TTC549 (cell line): ENCODE measurements around the gene PCBP2.
A peak's percentile ranks its signal among the peaks of the same experiment; 100 is the strongest.
"Not testable (repeated sequence)": the region's sequence is repeated elsewhere in the genome, so short reads cannot be mapped to it uniquely, and the experiment has no call there.

Source experiments
- FAIRE-seq: peaks from 2 replicates; lab custom pipeline; 2012; peaks lifted over from hg19 to GRCh38; lab: Jason Lieb, UNC

Gene PCBP2

DNA sequence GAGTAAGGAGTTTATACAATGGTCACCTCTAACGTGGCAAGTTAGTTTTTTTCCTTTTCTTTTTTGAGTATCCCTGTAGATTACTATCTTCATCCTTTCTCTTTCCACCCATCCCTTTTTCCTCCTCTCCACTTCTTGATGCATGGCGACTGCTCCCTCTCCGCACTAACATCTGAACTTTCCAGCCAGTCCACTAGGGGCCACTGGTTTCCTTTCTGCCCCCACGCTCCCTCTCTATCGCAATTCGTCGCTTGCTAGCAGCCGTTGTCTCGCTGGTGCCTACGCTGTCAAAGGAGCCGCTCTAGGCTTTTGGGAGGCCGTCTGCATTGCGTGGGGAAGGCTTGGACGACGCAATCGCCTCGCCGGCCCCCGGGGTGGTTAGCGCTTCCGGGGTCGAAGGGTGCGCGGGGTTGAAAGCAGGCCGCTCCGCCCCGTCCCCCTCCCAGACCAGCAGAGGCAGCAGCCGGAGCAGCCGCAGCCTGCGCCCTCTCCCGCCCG is at the start of gene PCBP2:
Gene PCBP2 (plus strand): TSS at position 442 of the 498 bp plus-strand sequence. CDS start 2,699 bp downstream, outside the sequence.
- FAIRE-seq = peak; percentile 88

GRCh38 chr12:53402351-53402750 is 49.6 kb upstream of the PCBP2 start:
- not testable (repeated sequence) for FAIRE-seq

DNA sequence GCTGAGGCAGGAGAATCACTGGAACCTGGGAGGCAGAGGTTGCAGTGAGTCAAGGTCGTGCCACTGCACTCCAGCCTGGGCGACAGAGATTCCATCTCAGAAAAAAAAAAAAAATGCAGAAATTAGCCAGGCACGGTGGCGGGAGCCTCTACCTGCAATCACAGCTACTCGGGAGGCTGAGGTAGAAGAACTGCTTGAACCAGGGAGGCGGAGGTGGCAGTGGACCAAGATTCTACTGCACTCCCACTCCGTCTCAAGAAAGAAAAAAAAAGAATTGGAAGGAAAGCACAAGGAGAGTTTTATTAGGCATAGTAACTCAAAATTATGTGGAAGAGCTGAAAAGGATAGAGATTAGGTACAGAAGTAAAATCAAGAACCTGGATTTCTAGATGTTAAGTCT is 49.0 kb upstream of the PCBP2 start:
- no peak for FAIRE-seq

DNA sequence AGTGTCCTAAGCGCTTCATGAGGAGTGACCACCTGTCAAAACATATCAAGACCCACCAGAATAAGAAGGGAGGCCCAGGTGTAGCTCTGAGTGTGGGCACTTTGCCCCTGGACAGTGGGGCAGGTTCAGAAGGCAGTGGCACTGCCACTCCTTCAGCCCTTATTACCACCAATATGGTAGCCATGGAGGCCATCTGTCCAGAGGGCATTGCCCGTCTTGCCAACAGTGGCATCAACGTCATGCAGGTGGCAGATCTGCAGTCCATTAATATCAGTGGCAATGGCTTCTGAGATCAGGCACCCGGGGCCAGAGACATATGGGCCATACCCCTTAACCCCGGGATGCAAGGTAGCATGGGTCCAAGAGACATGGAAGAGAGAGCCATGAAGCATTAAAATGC is 41.0 kb upstream of the PCBP2 start:
- FAIRE-seq = no peak

DNA sequence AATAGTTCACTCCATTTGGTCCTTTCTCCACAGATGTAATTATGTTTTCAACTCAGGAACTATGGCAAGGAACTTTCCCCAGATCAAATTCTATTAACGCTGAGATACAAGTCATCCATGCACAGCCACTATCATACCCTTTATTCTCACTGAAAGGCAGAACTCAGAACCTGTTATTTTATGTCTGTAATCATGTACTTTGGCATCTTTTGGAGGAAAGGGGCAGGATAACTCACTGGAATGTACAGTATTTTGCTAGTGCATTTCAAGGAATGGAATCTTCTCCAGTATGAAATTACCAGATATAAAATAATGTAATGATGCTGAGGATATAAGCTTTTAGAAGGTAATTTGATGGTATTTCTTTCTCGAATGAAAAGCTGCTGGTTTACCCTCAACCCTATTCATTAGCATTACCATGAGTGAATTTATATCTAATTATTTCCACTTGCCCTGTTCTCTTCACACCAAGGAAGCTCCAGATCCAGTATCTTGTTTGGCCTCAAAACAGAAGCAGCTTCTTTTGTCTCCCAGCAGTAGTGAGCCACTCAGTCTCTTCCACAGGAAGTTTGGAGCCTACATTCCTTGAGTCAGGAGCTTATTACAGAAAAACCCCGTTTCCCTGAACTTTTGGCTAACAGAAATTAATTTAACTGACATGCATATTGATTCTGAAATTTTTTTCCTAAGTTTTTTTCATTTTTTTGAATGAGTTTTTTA is 38.3 kb upstream of the PCBP2 start:
- no peak for FAIRE-seq

- no peak for FAIRE-seq
Measured at GRCh38 chr12:53414756-53415417, 37.0 kb upstream of the PCBP2 start.

GRCh38 chr12:53415752-53416389 is 36.0 kb upstream of the PCBP2 start:
- not testable (repeated sequence) for FAIRE-seq

DNA sequence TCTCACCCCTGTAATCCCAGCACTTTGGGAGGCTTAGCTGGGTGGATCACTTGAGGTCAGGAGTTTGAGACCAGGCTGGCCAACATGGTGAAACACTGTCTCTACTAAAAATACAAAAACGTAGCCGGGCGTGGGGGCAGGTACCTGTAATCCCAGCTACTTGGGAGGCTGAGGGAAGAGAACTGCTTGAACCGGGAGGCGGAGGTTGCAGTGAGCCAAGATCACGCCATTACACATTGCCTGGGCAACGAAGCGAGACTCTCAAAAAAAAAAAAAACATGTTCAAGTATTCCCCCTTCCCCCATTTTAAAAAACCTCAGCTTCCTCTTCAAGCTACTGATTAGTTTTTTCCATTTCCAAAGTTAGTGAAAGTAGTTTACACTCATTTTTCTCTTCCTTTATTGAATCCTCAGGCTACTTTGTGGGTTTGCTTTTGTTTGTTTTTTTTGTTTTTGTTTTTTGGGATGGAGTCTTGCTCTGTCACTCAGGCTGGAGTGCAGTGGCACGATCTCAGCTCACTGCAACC is 34.5 kb upstream of the PCBP2 start:
- not testable (repeated sequence) for FAIRE-seq

DNA sequence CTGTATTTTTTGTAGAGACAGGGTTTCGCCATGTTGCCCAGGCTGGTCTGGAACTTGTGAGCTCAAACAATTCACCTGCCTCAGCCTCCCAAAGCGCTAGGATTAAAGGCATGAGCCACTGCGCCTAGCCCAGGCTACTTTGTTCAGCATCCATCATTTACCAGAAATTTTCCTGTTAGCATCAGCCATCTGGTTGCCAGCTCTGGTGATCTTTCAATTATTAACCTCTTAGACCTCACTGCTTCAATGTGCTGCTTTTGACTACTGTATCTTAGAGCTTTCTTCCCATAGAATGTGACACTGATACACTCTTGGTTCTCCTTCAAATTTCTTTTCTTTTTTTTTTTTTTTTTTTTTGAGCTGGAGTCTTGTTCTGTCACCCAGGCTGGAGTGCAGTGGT is 33.7 kb upstream of the PCBP2 start:
- FAIRE-seq = no peak

GRCh38 chr12:53419756-53420155 is 32.1 kb upstream of the PCBP2 start:
- FAIRE-seq = no peak

DNA sequence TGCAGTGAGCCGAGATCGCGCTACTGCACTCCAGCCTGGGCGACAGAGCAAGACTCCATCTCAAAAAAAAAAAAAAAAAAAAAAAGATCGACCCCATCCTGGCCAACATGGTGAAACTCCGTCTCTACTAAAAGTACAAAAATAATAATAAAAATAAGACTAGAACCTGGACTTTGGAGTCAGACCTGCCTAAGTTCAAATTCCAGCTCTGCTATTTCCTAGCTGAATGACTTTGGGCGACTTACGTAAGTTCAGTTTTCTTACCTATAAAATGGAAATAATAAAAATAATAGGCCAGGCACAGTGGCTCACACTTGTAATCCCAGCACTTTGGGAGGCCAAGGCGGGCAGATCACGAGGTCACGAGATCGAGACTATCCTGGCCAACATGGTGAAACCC is 29.7 kb upstream of the PCBP2 start:
- not testable (repeated sequence) for FAIRE-seq

DNA sequence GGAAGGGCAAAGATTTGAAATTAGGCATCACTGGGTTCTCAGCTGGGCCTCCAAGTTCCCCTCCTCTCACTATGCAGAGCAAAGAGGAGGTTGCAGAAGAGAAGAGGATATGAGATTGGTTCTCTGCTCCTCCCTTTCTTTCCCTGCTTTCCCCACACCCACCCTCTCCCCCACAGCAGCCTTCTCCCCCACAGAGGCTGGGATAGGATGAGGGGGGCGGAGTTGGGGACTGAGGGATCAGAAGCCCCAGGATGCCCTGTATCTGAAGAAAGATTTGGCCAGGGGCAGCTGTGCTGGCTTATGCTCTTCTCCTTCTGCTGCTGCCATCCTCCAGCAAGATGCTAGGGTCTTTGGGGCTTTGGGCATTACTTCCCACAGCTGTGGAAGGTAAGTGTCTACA is 28.3 kb upstream of the PCBP2 start, which contains the start of gene AMHR2:
Gene AMHR2 (plus strand): TSS at position 259 of the 400 bp plus-strand sequence. CDS start 80 bp downstream, at position 339.
- FAIRE-seq = no peak

DNA sequence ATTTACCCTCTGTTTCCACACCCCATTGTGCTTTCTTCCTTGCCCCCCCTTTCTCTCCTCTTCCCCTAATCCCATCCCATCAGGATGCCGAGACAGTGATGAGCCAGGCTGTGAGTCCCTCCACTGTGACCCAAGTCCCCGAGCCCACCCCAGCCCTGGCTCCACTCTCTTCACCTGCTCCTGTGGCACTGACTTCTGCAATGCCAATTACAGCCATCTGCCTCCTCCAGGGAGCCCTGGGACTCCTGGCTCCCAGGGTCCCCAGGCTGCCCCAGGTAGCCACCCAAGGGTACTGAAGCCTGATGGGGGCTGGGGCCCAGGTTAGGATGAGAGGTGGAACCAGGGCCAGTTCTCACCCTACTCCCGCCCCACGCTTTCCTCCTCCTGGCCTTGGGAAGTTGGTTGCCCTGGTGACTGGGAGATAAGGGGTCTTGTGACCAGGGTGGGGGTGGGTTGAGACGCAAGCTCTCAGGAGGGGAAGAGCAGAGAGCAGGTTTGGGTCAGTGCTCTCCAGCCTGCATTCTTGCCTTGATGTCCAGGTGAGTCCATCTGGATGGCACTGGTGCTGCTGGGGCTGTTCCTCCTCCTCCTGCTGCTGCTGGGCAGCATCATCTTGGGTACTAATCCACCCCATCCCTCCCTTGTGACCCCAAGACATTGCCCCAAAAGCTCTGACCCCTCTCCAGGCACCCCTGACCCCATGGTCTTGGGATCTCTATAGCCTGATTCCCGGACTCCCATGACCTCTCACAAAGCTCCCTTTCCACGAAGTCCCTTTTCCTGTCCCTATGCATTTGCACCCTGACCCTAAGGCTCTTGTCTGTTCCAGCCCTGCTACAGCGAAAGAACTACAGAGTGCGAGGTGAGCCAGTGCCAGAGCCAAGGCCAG is 27.0 kb upstream of the PCBP2 start:
- FAIRE-seq = no peak

DNA sequence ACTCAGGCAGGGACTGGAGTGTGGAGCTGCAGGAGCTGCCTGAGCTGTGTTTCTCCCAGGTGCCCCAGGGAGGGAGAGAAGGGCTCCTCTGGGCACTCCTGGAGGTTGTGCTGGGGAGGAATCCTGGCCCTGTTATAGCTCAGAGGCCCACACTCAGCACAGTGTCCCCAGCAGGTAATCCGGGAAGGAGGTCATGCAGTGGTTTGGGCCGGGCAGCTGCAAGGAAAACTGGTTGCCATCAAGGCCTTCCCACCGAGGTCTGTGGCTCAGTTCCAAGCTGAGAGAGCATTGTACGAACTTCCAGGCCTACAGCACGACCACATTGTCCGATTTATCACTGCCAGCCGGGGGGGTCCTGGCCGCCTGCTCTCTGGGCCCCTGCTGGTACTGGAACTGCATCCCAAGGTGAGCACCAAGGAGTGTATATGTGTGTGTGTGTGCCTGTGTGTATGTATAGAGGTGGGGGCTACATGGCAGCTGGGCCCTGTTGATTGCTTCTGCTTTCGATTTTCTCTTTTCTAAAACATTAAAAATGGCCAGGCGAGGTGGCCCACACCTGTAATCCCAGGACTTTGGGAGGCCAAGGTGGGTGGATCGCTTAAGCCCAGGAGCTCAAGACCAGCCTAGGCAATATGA is 26.3 kb upstream of the PCBP2 start:
- FAIRE-seq = no peak

DNA sequence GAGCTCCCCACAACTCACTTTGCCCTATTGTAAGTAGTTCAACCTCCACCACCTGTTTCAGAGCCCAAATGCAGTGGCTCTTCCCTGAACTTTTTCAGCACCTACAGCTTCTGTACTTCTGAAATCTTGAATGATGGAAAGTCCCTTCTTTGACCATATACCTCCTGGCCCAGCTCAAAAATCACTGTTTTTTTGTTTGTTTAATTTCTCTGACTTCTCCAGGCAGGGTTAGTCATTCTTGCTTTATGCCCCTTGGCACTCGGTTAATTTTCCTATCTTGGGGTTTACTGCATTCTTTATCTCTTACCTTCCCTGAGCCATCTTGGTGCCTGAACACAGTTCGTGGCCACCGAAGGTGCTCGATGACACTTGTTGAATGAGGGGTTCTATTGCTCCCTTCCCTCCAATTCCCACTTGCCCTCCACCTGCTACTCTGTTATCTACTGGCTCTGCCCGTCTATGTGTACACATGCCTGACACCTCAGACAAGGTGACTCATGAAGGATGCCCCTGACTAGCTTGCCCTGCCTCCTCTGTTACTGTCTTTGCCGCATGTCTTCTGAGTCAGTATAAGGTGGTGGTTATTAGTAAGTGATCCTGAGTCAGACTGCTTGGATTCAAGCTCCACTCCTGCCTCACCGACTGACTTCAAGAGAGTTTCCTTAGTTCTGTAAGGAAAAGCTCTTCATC is 23.9 kb upstream of the PCBP2 start:
- FAIRE-seq = no peak

DNA sequence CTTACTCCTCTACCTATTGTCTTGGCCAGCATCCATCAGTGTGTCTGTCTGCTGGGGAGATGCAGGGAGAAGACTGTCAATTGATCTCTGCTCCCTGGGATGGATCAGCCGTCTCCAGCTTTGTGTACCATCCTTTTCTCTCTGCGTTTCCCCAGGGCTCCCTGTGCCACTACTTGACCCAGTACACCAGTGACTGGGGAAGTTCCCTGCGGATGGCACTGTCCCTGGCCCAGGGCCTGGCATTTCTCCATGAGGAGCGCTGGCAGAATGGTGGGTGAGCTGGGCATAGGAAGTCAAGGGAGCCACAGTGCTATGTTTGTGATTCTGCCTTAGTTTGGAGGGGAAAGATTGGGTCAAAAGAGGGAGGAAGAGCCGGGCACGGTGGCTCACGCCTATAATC is 23.2 kb upstream of the PCBP2 start:
- FAIRE-seq = no peak

DNA sequence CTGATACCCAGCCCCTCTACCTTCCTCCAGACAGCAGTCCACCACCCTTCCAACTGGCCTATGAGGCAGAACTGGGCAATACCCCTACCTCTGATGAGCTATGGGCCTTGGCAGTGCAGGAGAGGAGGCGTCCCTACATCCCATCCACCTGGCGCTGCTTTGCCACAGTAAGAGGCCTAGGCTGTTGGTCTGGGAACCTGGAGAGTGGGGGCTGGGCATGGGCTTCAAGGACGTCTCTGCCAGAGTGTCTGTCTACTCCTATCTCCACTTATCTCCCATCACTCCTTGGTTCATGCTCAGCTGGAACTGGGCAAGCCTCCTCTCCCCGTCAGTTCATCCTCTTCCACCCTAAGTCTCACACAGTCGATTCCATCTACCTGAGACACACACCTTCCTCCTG is 21.8 kb upstream of the PCBP2 start:
- no peak for FAIRE-seq

GRCh38 chr12:53431187-53431586 is 20.7 kb upstream of the PCBP2 start:
- no peak for FAIRE-seq

DNA sequence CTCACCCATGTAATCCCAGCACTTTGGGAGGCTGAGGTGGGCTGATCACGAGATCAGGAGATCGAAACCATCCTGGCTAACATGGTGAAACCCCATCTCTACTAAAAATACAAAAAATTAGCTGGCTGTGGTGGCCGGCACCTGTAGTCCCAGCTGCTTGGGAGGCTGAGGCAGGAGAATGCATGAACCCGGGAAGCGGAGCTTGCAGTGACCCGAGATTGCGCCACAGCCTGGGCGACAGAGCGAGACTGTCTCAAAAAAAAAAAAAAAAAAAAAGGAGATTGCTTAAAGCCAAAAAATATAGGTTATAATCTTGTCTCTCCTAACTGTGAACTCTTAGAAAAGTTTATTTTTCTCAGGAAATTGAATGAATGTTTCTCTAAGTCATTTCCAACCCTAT is 16.6 kb upstream of the PCBP2 start:
- not testable (repeated sequence) for FAIRE-seq

DNA sequence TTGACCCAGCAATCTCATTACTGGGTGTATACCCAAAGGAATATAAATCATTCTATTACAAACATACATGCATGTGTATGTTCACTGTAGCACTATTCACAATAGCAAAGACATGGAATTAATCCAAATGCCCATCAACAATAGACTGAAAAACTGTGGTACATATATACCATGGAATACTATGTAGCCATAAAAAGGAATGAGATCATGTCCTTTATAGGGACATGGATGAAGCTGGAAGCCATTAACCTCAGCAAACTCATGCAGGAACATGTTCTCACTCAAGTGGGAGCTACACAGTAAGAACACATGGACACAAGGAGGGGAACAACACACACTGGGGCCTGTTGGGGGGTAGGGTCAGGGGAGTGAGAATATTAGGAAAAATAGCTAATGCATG is 12.3 kb upstream of the PCBP2 start:
- not testable (repeated sequence) for FAIRE-seq
